ENCODE data around the gene HPCA.
"Not testable (repeated sequence)": the region's sequence is repeated elsewhere in the genome, so short reads cannot be mapped to it uniquely, and the experiment has no call there.

Gene HPCA

GRCh38 chr1:32902535-32902920 is 16.2 kb downstream of the HPCA start:
- ATAC-seq (no peak), DNase-seq (no peak)

DNA sequence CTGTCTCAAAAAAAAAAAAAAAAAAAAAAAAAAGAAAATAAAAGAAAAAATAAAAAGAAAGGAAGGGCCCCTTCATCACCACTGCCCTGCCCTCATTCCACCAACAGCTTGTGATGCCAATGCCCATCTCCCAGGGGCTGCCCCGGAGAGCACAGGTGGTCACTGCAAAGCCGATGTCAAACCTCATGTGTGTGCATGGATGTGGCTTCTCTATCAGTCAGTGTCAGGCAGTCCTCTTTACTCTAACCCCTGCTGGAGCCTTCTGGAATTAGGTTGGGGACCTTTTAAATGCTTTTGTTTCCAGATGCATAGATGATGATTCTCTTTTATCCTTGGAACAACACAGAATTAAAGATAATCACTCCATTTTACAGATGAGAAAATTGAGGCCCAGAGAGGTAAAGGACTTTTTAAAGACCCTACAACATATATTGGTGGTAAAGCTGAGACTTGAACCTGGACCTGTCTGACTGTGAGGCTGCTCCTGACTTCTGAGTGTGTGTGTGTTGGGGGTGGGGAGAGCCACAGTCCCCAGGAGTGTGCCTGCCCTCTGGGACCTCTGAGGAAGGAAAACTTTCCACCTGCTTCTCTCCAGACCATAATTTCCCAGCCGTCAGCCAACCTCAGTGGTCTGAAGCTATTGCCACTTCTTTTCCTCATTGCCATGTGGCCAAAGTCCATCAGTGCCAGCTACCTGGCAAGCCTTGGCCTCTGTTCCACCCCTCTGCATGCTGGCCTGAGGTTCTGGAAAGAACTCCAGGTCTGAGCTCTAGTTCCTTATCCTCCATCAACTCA is 17.9 kb downstream of the HPCA start:
- DNase-seq (no peak), ATAC-seq (no peak)

DNA sequence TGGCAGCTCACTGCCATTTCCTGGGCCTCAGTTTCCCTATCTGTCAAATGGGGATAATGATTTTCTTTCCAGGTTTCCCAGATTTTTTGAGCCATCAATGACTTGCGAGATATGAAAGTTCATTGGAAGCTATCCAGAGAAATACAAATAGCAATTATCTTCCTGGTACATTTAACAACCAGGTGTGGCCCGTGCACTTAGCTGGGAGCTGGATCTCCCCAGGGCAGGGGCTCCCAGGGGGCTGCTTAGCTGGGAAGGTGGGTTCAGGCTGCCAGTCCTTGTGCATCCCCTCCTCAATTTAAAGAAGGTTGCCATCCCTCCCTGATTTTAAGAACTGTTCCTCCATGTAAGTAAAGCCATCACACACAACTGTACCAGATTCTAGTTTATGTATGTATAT is 18.5 kb downstream of the HPCA start:
- ATAC-seq, result no peak

GRCh38 chr1:32905588-32905987 is 19.3 kb downstream of the HPCA start:
- not testable (repeated sequence) for DNase-seq, ATAC-seq

More for the DNA sequence above, 18.5 kb downstream of the HPCA start:
- no peak for DNase-seq

GRCh38 chr1:32906654-32907053 is 20.4 kb downstream of the HPCA start:
- DNase-seq (no peak), ATAC-seq (no peak)

DNA sequence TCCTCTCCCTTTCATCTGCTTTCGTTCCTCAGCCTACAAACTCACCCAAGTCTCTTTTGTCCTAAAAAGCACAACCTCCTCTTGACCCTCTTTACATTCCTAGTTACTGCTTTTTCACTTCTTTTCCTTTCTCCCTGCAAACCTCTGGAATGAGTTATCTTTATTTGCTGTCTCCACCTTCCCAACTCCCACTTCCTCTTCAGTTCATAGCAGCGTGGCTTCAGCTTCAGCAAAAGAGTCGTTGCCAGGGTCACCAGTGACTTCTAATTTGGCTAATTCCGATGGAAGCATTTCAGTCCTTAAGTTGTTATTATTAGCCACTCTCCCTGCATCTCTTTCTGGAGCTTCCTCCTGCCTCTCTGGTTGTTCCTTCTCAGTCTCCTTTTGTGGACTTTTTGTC is 21.1 kb downstream of the HPCA start:
- ATAC-seq (no peak), DNase-seq (no peak)

GRCh38 chr1:32910319-32910718 is 24.0 kb downstream of the HPCA start:
- no peak for DNase-seq
- ATAC-seq, result no peak

GRCh38 chr1:32915766-32916706 is 29.7 kb downstream of the HPCA start:
- ATAC-seq, result no peak
- no peak for DNase-seq

- ATAC-seq, result peak; percentile 57
- DNase-seq, result no peak
Measured at GRCh38 chr1:32917521-32917920, 31.2 kb downstream of the HPCA start.

DNA sequence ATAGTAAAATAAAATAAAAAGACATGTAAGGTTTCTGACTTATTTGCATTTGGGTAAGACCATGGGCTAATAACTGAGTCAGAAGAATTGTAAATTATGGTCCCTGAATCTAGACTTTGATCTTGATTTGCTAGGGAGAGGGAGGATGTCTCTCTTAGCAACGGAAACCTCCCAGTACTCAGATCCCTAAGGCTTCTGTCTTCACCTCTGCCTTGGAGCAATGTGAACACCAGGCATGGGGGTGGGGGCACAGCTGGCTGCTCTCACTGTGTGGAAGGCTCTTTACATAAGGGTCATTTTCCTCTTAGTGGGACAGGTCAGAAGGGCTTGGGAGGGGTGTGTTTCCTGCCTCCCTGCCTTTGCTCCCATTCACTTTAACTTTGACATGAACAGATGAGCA is 31.9 kb downstream of the HPCA start:
- no peak for DNase-seq
- ATAC-seq, result no peak

DNA sequence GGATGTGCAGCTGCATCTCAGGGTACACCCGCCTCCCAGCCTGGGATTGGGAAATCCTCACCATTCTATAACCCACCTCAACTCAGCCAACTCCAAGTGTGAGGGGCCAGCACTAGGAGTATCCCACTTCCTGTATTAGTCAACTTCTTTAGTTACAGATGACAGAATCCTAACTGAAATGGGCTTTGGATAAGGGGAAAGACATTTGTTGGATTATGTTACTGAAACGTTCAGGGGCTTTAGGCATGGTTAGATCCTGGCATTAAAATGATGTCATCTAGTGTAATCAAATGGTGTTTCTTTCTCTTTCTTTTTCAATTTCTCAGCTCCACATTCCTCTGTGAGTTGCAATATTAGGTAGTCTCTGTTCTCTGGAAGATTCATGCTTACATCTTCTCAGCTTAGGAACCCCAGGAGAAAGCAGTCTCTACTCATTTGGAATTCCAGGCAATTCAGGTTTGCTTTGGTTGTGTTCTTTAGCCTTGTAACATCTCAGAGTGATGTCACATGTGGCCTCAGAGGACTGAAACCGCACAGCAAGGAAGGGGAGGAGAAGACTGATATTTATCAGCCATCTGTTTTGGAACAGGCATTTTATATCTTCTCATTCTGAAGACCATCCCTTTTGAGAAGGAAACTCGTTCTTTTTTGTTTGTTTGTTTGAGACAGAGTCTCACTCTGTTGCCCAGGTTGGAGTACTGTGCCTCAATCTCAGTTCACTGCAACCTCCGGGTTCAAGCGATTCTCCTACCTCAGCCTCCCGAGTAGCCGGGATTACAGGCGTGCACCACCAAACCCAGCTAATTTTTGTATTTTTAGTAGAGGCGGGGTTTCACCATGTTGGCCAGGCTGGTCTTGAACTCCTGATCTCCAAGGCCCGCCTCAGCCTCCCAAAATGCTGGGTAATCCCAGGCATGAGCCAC is 33.8 kb downstream of the HPCA start:
- no peak for ATAC-seq
- DNase-seq, result no peak

DNA sequence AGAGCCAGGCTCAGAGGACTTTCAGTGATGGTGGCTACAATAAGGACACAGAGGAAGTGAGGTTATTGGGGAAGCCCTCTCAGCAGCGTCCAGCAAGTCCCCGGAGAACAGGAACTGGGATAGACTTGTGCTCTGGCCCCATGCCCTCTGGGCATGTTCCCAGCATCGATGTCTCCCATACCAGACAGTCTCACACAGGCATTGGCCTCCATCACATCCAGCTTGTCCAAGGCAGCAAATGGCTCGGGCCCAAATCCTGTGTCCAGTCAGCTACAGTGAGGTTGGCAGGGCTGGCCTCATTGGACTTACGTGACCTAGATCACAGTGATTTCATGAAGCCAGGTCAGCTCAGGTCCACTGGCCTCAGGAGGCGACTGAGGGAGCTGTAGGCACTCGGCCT is 34.5 kb downstream of the HPCA start:
- no peak for DNase-seq
- no peak for ATAC-seq

GRCh38 chr1:32924881-32925344 is 38.6 kb downstream of the HPCA start:
- ATAC-seq, result peak; percentile 47

DNA sequence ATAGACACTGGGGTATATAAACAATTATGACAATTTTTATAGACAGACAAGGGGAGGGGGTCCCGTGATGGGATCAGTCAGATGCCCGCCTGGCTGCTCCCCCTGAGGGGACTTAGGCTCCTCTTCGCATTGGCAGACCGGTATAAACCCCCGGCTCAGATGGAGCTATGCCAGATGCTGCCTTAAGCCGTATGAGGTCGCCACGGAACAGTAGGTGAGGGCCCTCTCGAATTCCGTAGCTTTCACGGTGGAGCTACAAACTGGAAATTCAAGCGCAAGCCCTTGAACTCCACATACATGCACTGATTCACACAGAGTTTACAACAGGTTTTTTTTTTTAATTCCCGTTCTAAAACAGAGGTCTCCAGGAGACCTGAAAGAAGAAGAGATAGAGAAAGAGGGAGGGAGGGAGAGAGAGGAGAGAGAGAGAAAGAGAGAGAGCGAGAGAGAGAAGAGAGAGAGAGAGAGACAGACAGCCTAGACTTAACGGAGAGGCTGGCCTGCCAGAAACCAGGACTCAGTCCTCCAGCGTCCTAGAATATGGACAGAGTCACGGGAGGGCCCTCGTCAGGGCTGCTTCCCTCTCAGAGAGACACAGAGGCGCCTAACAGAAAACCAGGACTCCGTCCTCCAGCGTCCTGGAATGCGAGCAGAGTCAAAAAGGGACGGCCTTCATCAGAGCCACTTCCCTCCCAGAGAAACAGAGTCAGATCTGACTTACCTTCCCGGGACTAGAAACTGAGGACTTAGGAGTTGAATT is 39.3 kb downstream of the HPCA start:
- ATAC-seq (peak; percentile 55), DNase-seq (no peak)

More at GRCh38 chr1:32924881-32925344, 38.6 kb downstream of the HPCA start:
- DNase-seq, result peak; percentile 25

DNA sequence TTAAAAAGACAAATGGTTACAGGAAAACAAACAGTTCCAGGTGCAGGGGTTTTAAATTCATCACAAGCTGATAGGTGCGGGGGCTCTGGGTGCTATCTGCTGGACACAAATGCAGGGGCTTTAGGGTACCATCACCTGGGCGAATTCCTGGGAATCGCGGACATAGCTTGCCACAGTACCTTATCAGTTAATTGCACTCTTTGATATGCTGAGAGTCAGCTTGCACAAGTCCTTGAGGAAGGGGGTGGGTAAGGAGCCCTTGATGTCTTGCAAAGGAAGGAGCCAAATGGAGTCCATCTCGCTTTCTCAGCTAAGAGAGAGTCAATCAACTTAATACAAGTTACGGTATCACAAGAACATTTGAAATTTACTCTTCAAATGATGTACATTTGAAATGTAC is 40.3 kb downstream of the HPCA start:
- no peak for DNase-seq
- no peak for ATAC-seq

DNA sequence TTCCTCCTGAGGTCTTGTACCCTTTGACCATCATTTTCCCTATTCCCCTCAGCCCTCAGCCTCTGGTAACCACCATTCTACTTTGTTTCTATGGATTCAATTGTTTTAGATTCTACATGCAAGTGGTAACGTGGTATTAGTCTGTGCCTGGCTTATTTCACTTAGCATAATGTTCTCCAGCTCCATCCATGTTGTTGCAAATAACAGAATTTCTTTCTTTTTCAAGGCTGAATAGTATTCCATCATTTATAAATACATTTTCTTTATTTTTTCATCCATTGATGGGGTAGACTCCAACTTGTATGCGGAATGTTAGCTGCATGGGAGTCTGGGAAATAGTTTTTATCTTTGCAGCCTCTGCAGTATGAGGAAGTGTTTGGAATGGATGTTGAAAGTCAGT is 41.1 kb downstream of the HPCA start:
- DNase-seq (no peak), ATAC-seq (no peak)

GRCh38 chr1:32928285-32928684 is 42.0 kb downstream of the HPCA start:
- no peak for ATAC-seq
- no peak for DNase-seq

DNA sequence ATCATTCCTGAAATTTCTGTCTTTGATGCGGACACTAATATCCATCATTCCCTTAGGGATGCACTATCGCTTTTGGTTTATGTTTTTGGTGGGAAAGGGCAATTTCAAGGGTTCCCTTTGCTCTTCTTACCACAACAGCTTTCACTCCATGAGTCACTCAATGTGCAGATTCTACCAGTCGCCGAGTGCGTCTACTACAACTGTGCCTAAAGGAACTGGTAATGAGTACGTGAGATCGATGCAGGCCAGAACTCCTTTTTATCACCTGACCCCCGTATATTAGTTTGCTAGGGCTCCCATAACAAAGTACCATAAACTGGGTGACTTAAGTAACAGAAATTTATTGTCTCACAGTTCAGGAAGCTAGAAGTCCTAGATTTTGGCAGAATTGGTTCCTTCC is 42.4 kb downstream of the HPCA start:
- ATAC-seq (no peak), DNase-seq (no peak)

DNA sequence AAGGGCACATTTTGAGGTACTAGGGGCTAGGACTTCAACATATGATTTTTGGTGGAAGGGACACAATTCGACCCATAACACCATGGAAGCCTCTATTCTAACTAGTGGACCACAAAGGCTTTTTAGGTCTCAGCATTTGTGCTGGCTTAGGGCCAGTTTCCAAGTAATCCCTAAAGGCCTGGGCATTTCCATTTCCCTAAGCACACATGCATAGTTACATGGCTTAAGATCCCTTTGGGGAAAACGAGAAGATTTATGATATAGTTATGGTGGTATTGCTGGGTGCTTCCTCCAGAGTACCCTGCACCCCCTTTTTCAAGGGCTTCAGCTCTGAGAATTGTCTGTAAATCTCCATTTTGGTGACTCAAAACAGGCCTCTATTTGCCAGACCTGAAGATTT is 43.1 kb downstream of the HPCA start:
- no peak for DNase-seq
- no peak for ATAC-seq

DNA sequence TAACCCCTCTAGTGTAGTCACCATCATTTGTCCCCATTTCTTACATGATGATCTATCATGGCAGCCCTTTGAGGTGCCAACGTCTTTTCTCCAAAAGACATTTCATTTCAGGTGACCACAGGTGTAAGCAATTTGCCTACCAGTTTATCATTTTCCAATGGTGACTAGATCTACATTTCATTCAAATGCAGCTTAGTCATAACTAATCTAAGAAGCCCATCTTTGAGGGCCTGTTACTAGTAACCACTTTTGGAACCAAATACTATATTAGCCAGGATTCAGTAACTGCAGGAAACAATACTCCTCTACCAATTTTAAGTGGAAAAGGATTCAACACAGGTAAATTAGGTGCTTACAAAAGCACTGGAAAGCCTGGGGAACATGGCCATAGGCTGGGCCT is 45.5 kb downstream of the HPCA start:
- DNase-seq (no peak), ATAC-seq (no peak)

- no peak for DNase-seq
- ATAC-seq, result no peak
Measured at GRCh38 chr1:32933742-32934322, 47.5 kb downstream of the HPCA start.

Measured in stimulated activated naive CD8-positive, alpha-beta T cell treated with anti-CD3 and anti-CD28 coated beads, Interleukin-15, Interleukin-2, amounts not matched to agents 100 U/mL and 50 U/mL, for 24 hours (primary cell).